ENCODE measurements around the gene ARHGEF16.

DNA sequence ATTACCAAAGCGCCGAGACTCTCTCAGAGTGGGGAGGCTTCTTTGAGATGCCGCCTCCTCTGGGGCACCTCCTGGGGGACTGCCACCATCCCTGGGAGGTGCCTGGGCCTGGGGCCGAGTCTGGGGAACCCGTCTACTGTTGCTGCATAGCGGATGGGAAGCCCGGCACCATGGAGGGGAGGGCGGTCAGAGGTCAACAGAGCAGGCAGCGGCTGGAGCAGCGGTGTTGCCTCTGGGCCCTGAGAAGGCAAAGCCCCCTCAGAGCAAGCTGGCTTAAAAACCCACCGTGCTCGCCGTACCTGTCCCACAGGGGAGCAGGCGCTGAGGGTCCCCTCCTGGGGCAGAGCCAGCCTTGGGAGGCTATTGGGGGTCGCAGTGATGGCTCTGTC lies 62.0 kb downstream of the ARHGEF16 start:
- TF ChIP-seq, protein P1, sequence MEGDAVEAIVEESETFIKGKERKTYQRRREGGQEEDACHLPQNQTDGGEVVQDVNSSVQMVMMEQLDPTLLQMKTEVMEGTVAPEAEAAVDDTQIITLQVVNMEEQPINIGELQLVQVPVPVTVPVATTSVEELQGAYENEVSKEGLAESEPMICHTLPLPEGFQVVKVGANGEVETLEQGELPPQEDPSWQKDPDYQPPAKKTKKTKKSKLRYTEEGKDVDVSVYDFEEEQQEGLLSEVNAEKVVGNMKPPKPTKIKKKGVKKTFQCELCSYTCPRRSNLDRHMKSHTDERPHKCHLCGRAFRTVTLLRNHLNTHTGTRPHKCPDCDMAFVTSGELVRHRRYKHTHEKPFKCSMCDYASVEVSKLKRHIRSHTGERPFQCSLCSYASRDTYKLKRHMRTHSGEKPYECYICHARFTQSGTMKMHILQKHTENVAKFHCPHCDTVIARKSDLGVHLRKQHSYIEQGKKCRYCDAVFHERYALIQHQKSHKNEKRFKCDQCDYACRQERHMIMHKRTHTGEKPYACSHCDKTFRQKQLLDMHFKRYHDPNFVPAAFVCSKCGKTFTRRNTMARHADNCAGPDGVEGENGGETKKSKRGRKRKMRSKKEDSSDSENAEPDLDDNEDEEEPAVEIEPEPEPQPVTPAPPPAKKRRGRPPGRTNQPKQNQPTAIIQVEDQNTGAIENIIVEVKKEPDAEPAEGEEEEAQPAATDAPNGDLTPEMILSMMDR (IDR thresholded peaks at IDR 0.05), result no peak
- TF ChIP-seq POLR2A (IDR thresholded peaks at IDR 0.05), result no peak
